ENCODE measurements around the gene PTTG1. TPM values are rescaled to one million over a fixed set of nuclear protein-coding genes. Genes with fewer than 3 reads are reported as not detected.

The PTTG1 gene
- total RNA-seq, 1 experiment from 2014 or later, result 245 TPM

DNA sequence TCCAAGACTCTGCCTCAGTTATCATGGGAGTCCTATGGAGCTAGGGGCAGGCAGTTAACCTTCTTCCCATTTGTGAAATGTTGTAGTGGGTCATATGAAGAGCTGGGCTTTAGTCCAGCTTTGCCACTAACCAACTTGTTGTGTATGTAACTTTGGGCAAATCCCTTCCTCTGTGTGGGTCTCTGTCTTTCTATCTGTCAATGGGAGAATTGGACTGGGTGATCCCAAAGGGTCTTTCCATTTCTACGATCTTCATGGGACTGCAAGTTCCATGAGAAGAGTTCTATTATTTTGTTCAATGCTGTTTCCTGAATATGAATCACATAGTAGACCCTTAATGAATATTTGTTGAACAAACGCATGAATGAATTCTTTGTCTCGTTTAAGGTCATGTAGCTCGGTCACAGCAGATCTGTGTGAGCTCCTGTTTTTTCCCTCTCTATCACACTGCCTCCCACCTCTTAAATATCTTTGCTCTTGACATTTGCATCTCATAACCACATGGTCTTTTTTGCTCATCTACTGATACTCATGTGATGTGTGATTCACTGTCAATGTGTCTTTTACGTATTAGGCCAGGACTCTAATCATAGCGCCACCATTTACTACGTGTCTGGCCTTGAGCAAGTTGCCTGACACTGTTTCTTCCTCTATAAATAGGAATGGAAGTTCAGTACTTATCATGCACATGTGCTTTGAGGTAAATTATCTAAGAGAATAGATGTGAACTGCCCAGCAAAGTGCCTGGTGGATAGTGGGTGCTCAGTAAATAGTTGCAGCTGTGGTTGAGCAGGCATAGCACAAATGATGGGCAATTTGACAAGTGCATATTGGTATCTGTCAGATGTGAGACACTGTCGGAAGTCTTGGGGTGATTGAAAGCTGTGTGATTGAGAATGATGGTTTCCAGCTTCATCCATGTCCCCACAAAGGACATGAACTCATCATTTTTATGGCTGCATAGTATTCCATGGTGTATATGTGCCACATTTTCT is 37.4 kb downstream of the PTTG1 start:
- no peaks in the 10 kb centered on the region for H3K36me3 ChIP-seq (ENCODE audit: low read depth, low read length)
- H3K4me2 ChIP-seq (ENCODE audit: low read length), result no peak overlapping the region
- H3K79me2 ChIP-seq (ENCODE audit: low read length), result no peaks in the 10 kb centered on the region
- H3K9ac ChIP-seq (ENCODE audit: low read length), result no peak overlapping the region
- H4K20me1 ChIP-seq (ENCODE audit: low read length), result no peaks in the 10 kb centered on the region
- no peaks in the 10 kb centered on the region for H3K9me2 ChIP-seq (replicated peaks; ENCODE audit: low read length)
- no peaks in the 10 kb centered on the region for H3K9me3 ChIP-seq (ENCODE audit: low read length)
- intact Hi-C loops (cut with micrococcal nuclease), result no loop called here
- ChIA-PET CTCF (no interaction called here), POLR2A (ENCODE audit: unreplicated experiment) (no interaction called here)
- no peak for TF ChIP-seq EZH2 (IDR thresholded peaks at IDR 0.05; ENCODE audit: low read length, unreplicated experiment)
- no peak for TF ChIP-seq EZH2phosphoT487 (IDR thresholded peaks at IDR 0.05; ENCODE audit: borderline replicate concordance, low read length)
- TF ChIP-seq, protein P1, sequence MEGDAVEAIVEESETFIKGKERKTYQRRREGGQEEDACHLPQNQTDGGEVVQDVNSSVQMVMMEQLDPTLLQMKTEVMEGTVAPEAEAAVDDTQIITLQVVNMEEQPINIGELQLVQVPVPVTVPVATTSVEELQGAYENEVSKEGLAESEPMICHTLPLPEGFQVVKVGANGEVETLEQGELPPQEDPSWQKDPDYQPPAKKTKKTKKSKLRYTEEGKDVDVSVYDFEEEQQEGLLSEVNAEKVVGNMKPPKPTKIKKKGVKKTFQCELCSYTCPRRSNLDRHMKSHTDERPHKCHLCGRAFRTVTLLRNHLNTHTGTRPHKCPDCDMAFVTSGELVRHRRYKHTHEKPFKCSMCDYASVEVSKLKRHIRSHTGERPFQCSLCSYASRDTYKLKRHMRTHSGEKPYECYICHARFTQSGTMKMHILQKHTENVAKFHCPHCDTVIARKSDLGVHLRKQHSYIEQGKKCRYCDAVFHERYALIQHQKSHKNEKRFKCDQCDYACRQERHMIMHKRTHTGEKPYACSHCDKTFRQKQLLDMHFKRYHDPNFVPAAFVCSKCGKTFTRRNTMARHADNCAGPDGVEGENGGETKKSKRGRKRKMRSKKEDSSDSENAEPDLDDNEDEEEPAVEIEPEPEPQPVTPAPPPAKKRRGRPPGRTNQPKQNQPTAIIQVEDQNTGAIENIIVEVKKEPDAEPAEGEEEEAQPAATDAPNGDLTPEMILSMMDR (conservative IDR thresholded peaks at IDR 0.05; ENCODE audit: low read depth, low read length), result no peak
- no peak overlapping the region for H3K27ac ChIP-seq (ENCODE audit: low read length)
- no peak overlapping the region for H3K4me3 ChIP-seq (ENCODE audit: low read length)
- peaks cover 10% of the 10 kb centered on the region for H3K4me1 ChIP-seq (ENCODE audit: insufficient read depth, low read length)
- H3F3A ChIP-seq (ENCODE audit: low read length, unreplicated experiment), result no peaks in the 10 kb centered on the region
- H2AFZ ChIP-seq (ENCODE audit: low read length), result no peak overlapping the region
- no TSS peak for BruUV-seq (replicated peaks)
- 0 out of 2 replicates have a peak, but pooled peaks cover 3% of the 10 kb centered on the region for H3K27me3 ChIP-seq (ENCODE audit: low read length)
- ATAC-seq (no peak), DNase-seq (no peak)

DNA sequence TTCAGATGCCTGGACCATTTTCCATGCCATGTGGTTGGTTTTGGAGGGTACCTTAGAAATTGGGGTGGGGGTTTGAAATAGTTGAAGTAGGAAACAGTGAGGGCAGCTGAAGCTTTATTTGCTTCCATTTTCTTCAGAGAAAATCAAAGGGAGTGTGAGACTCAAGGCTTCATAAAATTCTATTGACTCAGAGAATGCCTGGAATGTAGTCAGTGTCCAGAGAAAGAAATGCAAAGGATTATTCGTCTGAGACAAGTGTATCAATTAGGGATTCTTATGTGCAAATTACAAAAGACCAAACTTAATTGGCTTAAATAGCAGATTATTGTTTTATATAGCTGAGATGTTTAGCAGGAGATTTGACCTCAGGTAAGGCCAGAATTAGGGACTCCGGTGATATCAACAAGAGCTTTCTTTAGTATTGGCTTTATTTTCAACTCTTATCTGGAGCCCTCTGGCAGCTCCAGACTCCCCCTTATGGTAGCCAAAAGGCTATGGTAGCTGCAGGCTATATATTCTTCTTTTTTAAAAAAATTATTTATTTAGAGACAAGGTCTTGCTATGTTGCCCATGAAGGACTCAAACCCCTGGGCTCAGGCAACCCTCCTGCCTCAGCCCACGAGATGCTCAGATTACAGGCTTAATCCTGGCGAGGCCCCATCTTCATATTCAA is 38.9 kb downstream of the PTTG1 start:
- Histone ChIP-seq H3K36me3 (ENCODE audit: low read depth, low read length) (no peaks in the 10 kb centered on the region), H3K4me1 (ENCODE audit: insufficient read depth, low read length) (peaks cover 22% of the 10 kb centered on the region), H3K27ac (ENCODE audit: low read length) (no peak overlapping the region), H3K9me2 (replicated peaks; ENCODE audit: low read length) (no peaks in the 10 kb centered on the region), H3K9me3 (ENCODE audit: low read length) (no peaks in the 10 kb centered on the region), H2AFZ (ENCODE audit: low read length) (no peak overlapping the region), H3K27me3 (ENCODE audit: low read length) (0 out of 2 replicates have a peak, but pooled peaks cover 3% of the 10 kb centered on the region), H3K4me2 (ENCODE audit: low read length) (no peak overlapping the region), H4K20me1 (ENCODE audit: low read length) (no peaks in the 10 kb centered on the region), H3K9ac (ENCODE audit: low read length) (no peak overlapping the region), H3K4me3 (ENCODE audit: low read length) (no peak overlapping the region), H3K79me2 (ENCODE audit: low read length) (no peaks in the 10 kb centered on the region), H3F3A (ENCODE audit: low read length, unreplicated experiment) (no peaks in the 10 kb centered on the region)
- no peak for TF ChIP-seq EZH2 (IDR thresholded peaks at IDR 0.05; ENCODE audit: low read length, unreplicated experiment)
- TF ChIP-seq, protein P1 (conservative IDR thresholded peaks at IDR 0.05; ENCODE audit: low read depth, low read length), result peak; percentile 35; the same call in 1 of the 2 replicates
- no peak for DNase-seq
- ATAC-seq, result no peak
- POLR2A ChIA-PET (ENCODE audit: unreplicated experiment), result no interaction called here
- intact Hi-C loops (cut with micrococcal nuclease), result loop anchor here (1.0 to 5.0 kb wide), 2 partner anchors 21 to 38 kb away; partner anchors contain the start of gene PTTG1
- CTCF ChIA-PET, result interaction anchor here (1.6 kb wide), 1 partner anchor 22 kb away, joined by 8 read pairs; no protein-coding TSS in a partner anchor
- no TSS peak for BruUV-seq (replicated peaks)

All from PC-3 (cell line).